Gastrocnemius medialis (tissue), 4 donors: Measurements from ENCODE around the gene TSPAN12. TPM values are rescaled to one million over a fixed set of nuclear protein-coding genes. Genes with fewer than 3 reads are reported as not detected.

Experiments used
- ATAC-seq, 2 donors: fragments of 150-250 bp; one replicate each; pipeline ENCODE4 v1.9.1; 2016
- DNase-seq, 2 donors: peaks; one replicate each; pipeline ENCODE4 v3.0.0-alpha.2; 2019
- H3K27ac ChIP-seq, 4 donors: fragments of 200-600 bp; sonication (generic); 1 replicate in 1 of 4; 2 replicates in 3 of 4; pipeline ENCODE4 v1.5.1; 2016 to 2018; ENCODE audit warnings: mild to moderate bottlenecking in 2 of 4, moderate library complexity in 1 of 4
- H3K27me3 ChIP-seq, 3 donors: fragments of 200-600 bp; sonication (generic) in 2 of 3; 1 replicate in 1 of 3; 2 replicates in 2 of 3; pipeline versions ENCODE4 v1.5.1 to v1.6.0; 2016 to 2019; ENCODE audit warnings: mild to moderate bottlenecking in 1 of 3, moderate library complexity in 1 of 3
- H3K36me3 ChIP-seq, 2 donors: fragments of 200-600 bp; sonication (generic) in 1 of 2; one replicate each; pipeline ENCODE4 v1.5.1; 2017 to 2018
- H3K4me1 ChIP-seq, 2 donors: fragments of 200-600 bp; sonication (generic) in 1 of 2; one replicate each; pipeline ENCODE4 v1.5.1; 2016 to 2017; ENCODE audit warnings: mild to moderate bottlenecking in 2 of 2
- H3K4me3 ChIP-seq, 4 donors: fragments of 200-600 bp; sonication (generic) in 3 of 4; 1 replicate in 1 of 4; 2 replicates in 3 of 4; pipeline ENCODE4 v1.5.1; 2016 to 2019; ENCODE audit warnings: mild to moderate bottlenecking in 2 of 4
- H3K9me3 ChIP-seq, 3 donors: fragments of 200-600 bp; sonication (generic) in 2 of 3; 1 replicate in 1 of 3; 2 replicates in 2 of 3; pipeline ENCODE4 v1.5.1; 2016 to 2019
- POLR2A ChIP-seq, 2 donors: fragments of 450-650 bp; IDR thresholded peaks; one replicate each; pipeline ENCODE4 v1.6.1; 2017; ENCODE audit warnings: antibody characterized with exemption in 2 of 2, mild to moderate bottlenecking in 2 of 2, moderate library complexity in 2 of 2
- in situ Hi-C, 4 donors: fragments of 200-750 bp; cut with MboI; loops; one replicate each; pipeline versions ENCODE4 v1.15.0 to v1.8.0; 2017; ENCODE audit warnings: low sequenced_read_pairs in 4 of 4
- intact Hi-C: fragments of 100-400 bp; cut with DNase I; formaldehyde crosslinking; loops from one replicate; pipeline ENCODE4 v1.15.1; 2023; ENCODE audit warnings: low total_unique reads
- total RNA-seq, 4 donors: library from RNA; depleted of rRNA; stranded (reverse); fragments of >200 nt; gene quantifications; one replicate each; pipeline versions ENCODE4 v1.1.0 to v1.2.3, GENCODE V29; 2016
- TF ChIP-seq, protein P1 (sequence below), 5 experiments: fragments of 450-650 bp in 3 of 5; fragments of 200-600 bp in 2 of 5; sonication (generic) in 2 of 5; IDR thresholded peaks in 4 of 5; conservative IDR thresholded peaks in 1 of 5; 1 replicate in 4 of 5; 2 replicates in 1 of 5; pipeline ENCODE4 v1.5.1; 2016 to 2019; ENCODE audit warnings: antibody characterized with exemption in 5 of 5, mild to moderate bottlenecking in 3 of 5, moderate library complexity in 3 of 5

TSPAN12 gene
- total RNA-seq, 4 donors from 2014 or later, result 1.3 to 6.3 (median 2.8) TPM

DNA sequence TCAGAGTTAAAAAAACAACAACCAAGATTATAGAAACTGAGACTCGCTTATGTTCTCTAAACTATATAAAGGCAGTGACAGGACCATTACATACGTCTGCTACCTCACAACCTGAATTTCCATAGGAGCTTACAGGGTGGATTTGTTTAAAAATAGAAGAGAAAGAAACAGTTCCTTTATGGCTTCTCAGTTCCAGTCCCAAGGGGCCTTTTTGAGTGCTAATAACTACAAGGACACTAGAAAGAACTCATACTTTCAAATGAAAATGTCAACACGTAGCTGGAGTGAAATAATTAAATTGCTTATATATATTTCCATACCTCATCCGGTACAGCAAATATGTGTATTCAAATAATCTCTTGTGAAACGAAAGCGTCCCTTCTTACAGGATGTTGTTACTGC is 19.7 kb downstream of the TSPAN12 start:
- Histone ChIP-seq H3K27ac (no peak overlapping the region), H3K4me1 (no peaks in the 10 kb centered on the region), H3K36me3 (no peaks in the 10 kb centered on the region), H3K9me3 (no peaks in the 10 kb centered on the region), H3K27me3 (no peaks in the 10 kb centered on the region), H3K4me3 (no peak overlapping the region)
- in situ Hi-C loops, result no loop called here
- TF ChIP-seq, protein P1, sequence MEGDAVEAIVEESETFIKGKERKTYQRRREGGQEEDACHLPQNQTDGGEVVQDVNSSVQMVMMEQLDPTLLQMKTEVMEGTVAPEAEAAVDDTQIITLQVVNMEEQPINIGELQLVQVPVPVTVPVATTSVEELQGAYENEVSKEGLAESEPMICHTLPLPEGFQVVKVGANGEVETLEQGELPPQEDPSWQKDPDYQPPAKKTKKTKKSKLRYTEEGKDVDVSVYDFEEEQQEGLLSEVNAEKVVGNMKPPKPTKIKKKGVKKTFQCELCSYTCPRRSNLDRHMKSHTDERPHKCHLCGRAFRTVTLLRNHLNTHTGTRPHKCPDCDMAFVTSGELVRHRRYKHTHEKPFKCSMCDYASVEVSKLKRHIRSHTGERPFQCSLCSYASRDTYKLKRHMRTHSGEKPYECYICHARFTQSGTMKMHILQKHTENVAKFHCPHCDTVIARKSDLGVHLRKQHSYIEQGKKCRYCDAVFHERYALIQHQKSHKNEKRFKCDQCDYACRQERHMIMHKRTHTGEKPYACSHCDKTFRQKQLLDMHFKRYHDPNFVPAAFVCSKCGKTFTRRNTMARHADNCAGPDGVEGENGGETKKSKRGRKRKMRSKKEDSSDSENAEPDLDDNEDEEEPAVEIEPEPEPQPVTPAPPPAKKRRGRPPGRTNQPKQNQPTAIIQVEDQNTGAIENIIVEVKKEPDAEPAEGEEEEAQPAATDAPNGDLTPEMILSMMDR (IDR thresholded peaks at IDR 0.05 in 4 of 5, conservative IDR thresholded peaks at IDR 0.05 in 1 of 5), result no peak
- TF ChIP-seq POLR2A (IDR thresholded peaks at IDR 0.05), result no peak
- no peak for ATAC-seq
- DNase-seq, result no peak
- intact Hi-C loops, result no loop called here

DNA sequence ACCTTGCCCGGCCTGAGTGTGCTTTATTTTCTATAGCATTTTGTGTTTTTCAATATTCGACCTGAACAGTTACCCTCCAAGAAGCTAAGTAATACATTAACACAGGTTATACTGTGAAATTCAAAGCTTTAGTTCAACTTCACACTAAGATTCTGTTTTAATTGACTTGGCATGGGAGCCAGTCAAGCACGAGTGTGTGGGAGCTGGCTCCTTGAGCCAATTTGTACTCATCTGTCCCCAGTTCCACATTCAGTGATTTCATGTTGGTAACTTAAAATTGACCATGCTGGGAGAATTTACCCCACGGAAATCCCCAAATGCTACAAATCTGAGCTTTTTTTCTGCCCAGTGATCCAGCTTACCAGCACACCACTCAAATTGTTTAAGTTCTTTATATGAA is 20.3 kb downstream of the TSPAN12 start:
- Histone ChIP-seq H3K4me1 (no peaks in the 10 kb centered on the region), H3K9me3 (no peaks in the 10 kb centered on the region), H3K36me3 (no peaks in the 10 kb centered on the region), H3K27me3 (no peaks in the 10 kb centered on the region), H3K4me3 (no peak overlapping the region), H3K27ac (no peak overlapping the region)
- no peak for TF ChIP-seq POLR2A (IDR thresholded peaks at IDR 0.05)
- TF ChIP-seq, protein P1 (IDR thresholded peaks at IDR 0.05 in 4 of 5, conservative IDR thresholded peaks at IDR 0.05 in 1 of 5), result no peak
- in situ Hi-C loops, result no loop called here
- intact Hi-C loops, result no loop called here
- ATAC-seq, result no peak
- DNase-seq, result no peak

DNA sequence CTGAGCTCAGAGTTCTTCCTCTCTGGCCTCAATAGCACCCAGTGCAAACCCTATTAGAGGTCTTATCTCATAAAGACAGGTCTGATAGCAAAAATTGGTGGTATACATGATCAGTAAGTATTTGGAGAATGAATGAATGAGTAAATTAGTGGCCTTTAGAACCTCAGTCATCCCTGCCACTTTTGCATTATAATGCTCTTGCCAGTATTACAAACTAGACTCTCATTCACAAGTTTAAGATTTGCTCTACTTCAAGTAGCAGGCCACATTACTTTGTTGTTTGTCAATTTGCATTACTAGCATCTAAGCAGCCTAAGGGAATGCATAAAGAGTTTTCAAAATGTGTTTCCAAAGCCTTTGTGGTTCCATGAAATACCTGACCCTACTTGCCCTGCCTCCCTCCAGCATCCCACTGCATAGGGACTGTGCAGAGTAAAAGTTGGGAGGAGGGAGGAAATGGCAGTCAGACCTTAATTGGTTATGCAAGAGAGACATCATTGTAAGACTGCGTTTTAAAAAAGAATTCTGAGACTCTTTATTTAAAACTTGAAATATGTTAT is 21.3 kb downstream of the TSPAN12 start:
- intact Hi-C loops, result no loop called here
- DNase-seq (no peak), ATAC-seq (no peak)
- in situ Hi-C loops, result no loop called here
- Histone ChIP-seq H3K27ac (no peak overlapping the region), H3K9me3 (no peaks in the 10 kb centered on the region), H3K27me3 (no peaks in the 10 kb centered on the region), H3K4me3 (no peak overlapping the region), H3K4me1 (no peaks in the 10 kb centered on the region), H3K36me3 (no peaks in the 10 kb centered on the region)
- no peak for TF ChIP-seq POLR2A (IDR thresholded peaks at IDR 0.05)
- TF ChIP-seq, protein P1 (IDR thresholded peaks at IDR 0.05 in 4 of 5, conservative IDR thresholded peaks at IDR 0.05 in 1 of 5), result no peak

DNA sequence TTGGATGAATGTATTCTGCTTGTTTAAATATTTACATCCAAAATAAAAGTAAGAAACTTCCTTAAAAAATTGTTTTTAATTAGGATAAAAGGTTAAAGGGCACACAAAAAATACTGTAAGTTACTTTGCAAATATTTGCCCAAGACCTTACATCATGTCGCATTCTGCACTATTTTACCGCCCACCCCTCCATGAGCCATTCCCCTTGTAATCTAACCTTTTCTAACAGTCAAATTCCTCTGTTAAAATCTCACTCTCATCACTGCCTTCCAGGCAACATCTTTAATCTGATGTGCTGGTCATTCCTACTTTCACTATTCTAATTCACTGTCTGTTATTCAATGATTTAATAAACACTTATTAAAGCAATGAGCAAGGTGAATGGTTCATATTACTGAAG is 23.2 kb downstream of the TSPAN12 start:
- no peaks in the 10 kb centered on the region for H3K27me3 ChIP-seq
- H3K27ac ChIP-seq, result no peak overlapping the region
- in situ Hi-C loops, result no loop called here
- no peaks in the 10 kb centered on the region for H3K36me3 ChIP-seq
- no peak overlapping the region for H3K4me3 ChIP-seq
- DNase-seq, result no peak
- TF ChIP-seq, protein P1 (IDR thresholded peaks at IDR 0.05 in 4 of 5, conservative IDR thresholded peaks at IDR 0.05 in 1 of 5), result no peak
- no peak for TF ChIP-seq POLR2A (IDR thresholded peaks at IDR 0.05)
- no peaks in the 10 kb centered on the region for H3K9me3 ChIP-seq
- intact Hi-C loops, result no loop called here
- H3K4me1 ChIP-seq, result no peaks in the 10 kb centered on the region
- ATAC-seq, result no peak

DNA sequence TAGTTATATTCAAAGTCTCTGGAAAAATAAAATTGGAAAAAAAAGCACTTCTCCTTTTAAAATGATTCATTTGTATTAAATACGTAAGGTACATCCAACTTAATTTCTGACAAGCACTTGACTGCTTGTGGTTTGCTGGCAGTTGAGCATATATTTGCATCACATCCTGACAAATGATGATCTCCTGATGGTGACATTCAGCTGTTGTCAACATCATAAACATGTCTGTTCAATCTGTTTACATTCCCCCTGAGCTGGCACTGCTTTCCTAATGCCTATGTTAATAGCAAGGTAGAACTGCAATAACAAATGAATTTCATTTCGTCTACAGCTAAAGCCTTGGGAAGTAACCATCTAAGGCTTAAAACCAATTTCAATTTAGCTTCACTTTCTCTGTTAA is 24.4 kb downstream of the TSPAN12 start:
- H3K4me3 ChIP-seq, result no peak overlapping the region
- in situ Hi-C loops (no loop called here), intact Hi-C loops (no loop called here)
- TF ChIP-seq POLR2A (IDR thresholded peaks at IDR 0.05), result no peak
- TF ChIP-seq, protein P1 (IDR thresholded peaks at IDR 0.05 in 4 of 5, conservative IDR thresholded peaks at IDR 0.05 in 1 of 5), result no peak
- DNase-seq (no peak), ATAC-seq (no peak)
- H3K4me1 ChIP-seq, result no peaks in the 10 kb centered on the region
- H3K36me3 ChIP-seq, result no peaks in the 10 kb centered on the region
- no peaks in the 10 kb centered on the region for H3K9me3 ChIP-seq
- no peaks in the 10 kb centered on the region for H3K27me3 ChIP-seq
- H3K27ac ChIP-seq, result no peak overlapping the region
